H1 (cell line): Measurements from ENCODE around the gene AOPEP. TPM values are rescaled to one million over a fixed set of nuclear protein-coding genes. Genes with fewer than 3 reads are reported as not detected.

ENCODE experiments used
- CTCF ChIA-PET: fragments of 300-600 bp; sonication (Branson Sonifier 250); formaldehyde crosslinking; loops from one replicate; lab custom pipeline; 2021; ENCODE audit not compliant: partially characterized antibody; lab: Charles Lee
- POLR2A ChIA-PET: fragments of 300-600 bp; sonication (Branson Sonifier 250); formaldehyde crosslinking; loops from one replicate; lab custom pipeline; 2021; ENCODE audit warnings: inconsistent platforms; ENCODE audit not compliant: partially characterized antibody; lab: Charles Lee
- DNase-seq, 2 experiments: peaks; one replicate each; pipeline versions ENCODE4 v3.0.0 to v3.0.0-alpha.2; 2010 to 2022; ENCODE audit warnings: low spot score in 2 of 2, low read depth in 1 of 2, mixed read lengths in 1 of 2
- FAIRE-seq: peaks from 2 replicates; lab custom pipeline; 2011; peaks lifted over from hg19 to GRCh38; lab: Jason Lieb, UNC
- H2AFZ ChIP-seq: 2 replicates; pipeline ENCODE4 v1.8.1; 2012; ENCODE audit warnings: low read length, inconsistent platforms
- H2AK5ac ChIP-seq: 2 replicates; pipeline ENCODE4 v1.6.1; 2013; ENCODE audit warnings: low read depth, low read length
- H2BK120ac ChIP-seq: replicated peaks from 2 replicates; pipeline ENCODE3; 2013; ENCODE audit warnings: low read depth, low read length, inconsistent platforms
- H2BK12ac ChIP-seq: 2 replicates; pipeline ENCODE4 v1.6.1; 2013; ENCODE audit warnings: low read depth, low read length
- H2BK15ac ChIP-seq: 2 replicates; pipeline ENCODE4 v1.6.1; 2013; ENCODE audit warnings: low read length
- H2BK20ac ChIP-seq: 2 replicates; pipeline ENCODE4 v1.6.1; 2013; ENCODE audit warnings: low read length
- H2BK5ac ChIP-seq: 2 replicates; pipeline ENCODE4 v1.6.1; 2013; ENCODE audit warnings: low read depth, low read length
- H3K14ac ChIP-seq: 2 replicates; pipeline ENCODE4 v1.6.1; 2013; ENCODE audit warnings: inconsistent platforms; ENCODE audit not compliant: insufficient read length
- H3K18ac ChIP-seq: 2 replicates; pipeline ENCODE4 v1.6.1; 2013; ENCODE audit warnings: low read length; ENCODE audit errors: extremely low read depth
- H3K23ac ChIP-seq: 2 replicates; pipeline ENCODE4 v1.6.1; 2013; ENCODE audit warnings: inconsistent platforms; ENCODE audit not compliant: insufficient read length
- H3K23me2 ChIP-seq: 2 replicates; pipeline ENCODE4 v1.6.1; 2013; ENCODE audit warnings: low read depth, low read length
- H3K27ac ChIP-seq: 2 replicates; pipeline ENCODE4 v1.6.1; 2011; ENCODE audit warnings: low read depth, low read length, inconsistent platforms
- H3K27me3 ChIP-seq, 4 experiments: replicated peaks in 1 of 4; 1 replicate in 1 of 4; 2 replicates in 3 of 4; pipeline versions ENCODE4 v1.6.1 to v1.8.1; 2011 to 2013; ENCODE audit warnings: low read length in 3 of 4, mild to moderate bottlenecking in 3 of 4, inconsistent platforms in 2 of 4, mixed read lengths in 2 of 4, moderate library complexity in 1 of 4; ENCODE audit not compliant: control insufficient read depth in 3 of 4, insufficient read depth in 3 of 4; ENCODE audit errors: extremely low read depth in 1 of 4
- H3K36me3 ChIP-seq, 4 experiments: 2 replicates each; pipeline versions ENCODE4 v1.6.1 to v1.8.1; 2011 to 2013; ENCODE audit warnings: mild to moderate bottlenecking in 4 of 4, low read length in 3 of 4, moderate library complexity in 2 of 4, control low read depth in 1 of 4, inconsistent platforms in 1 of 4; ENCODE audit not compliant: insufficient read depth in 4 of 4, control insufficient read depth in 2 of 4
- H3K4ac ChIP-seq: replicated peaks from 2 replicates; pipeline ENCODE3; 2013; ENCODE audit warnings: low read length, low read depth, mixed read lengths, inconsistent platforms; ENCODE audit not compliant: insufficient read length
- H3K4me1 ChIP-seq, 4 experiments: replicated peaks in 1 of 4; 1 replicate in 1 of 4; 2 replicates in 3 of 4; pipeline versions ENCODE4 v1.6.1 to v1.8.1; 2011 to 2013; ENCODE audit warnings: low read length in 3 of 4, inconsistent platforms in 2 of 4, mixed read lengths in 1 of 4; ENCODE audit not compliant: insufficient read depth in 4 of 4, control insufficient read depth in 3 of 4
- H3K4me2 ChIP-seq, 2 experiments: 2 replicates each; pipeline versions ENCODE4 v1.6.1 to v1.8.1; 2011 to 2013; ENCODE audit warnings: low read depth in 2 of 2, low read length in 2 of 2, control low read depth in 1 of 2, inconsistent platforms in 1 of 2, mild to moderate bottlenecking in 1 of 2; ENCODE audit not compliant: insufficient read depth in 1 of 2
- H3K4me3 ChIP-seq, 4 experiments: fragments of 200-600, 300-600 bp in 1 of 4; sonication (generic), shearing (Covaris generic), sonication (Bioruptor Twin) in 1 of 4; 2 replicates each; pipeline versions ENCODE4 v1.5.1 to v1.8.1; 2011 to 2016; ENCODE audit warnings: low read length in 4 of 4, low read depth in 3 of 4, control low read depth in 2 of 4, inconsistent platforms in 2 of 4, mild to moderate bottlenecking in 2 of 4, mixed read lengths in 1 of 4, moderate library complexity in 1 of 4; ENCODE audit not compliant: insufficient read depth in 2 of 4; ENCODE audit errors: extremely low read depth in 1 of 4
- H3K56ac ChIP-seq: replicated peaks from 2 replicates; pipeline ENCODE3; 2013; ENCODE audit warnings: low read depth, mild to moderate bottlenecking, mixed read lengths, low read length, inconsistent platforms; ENCODE audit not compliant: insufficient read length
- H3K79me1 ChIP-seq: 2 replicates; pipeline ENCODE4 v1.6.1; 2013; ENCODE audit warnings: low read depth, low read length, control low read depth
- H3K79me2 ChIP-seq, 2 experiments: 2 replicates each; pipeline versions ENCODE4 v1.6.1 to v1.8.1; 2012 to 2013; ENCODE audit warnings: low read length in 2 of 2, mild to moderate bottlenecking in 2 of 2, inconsistent platforms in 1 of 2; ENCODE audit not compliant: insufficient read depth in 2 of 2, control insufficient read depth in 1 of 2
- H3K9ac ChIP-seq, 4 experiments: replicated peaks in 1 of 4; 1 replicate in 1 of 4; 2 replicates in 3 of 4; pipeline versions ENCODE4 v1.6.1 to v1.8.1; 2011 to 2013; ENCODE audit warnings: low read depth in 3 of 4, low read length in 3 of 4, control low read depth in 2 of 4, mild to moderate bottlenecking in 2 of 4, moderate library complexity in 2 of 4, inconsistent platforms in 1 of 4; ENCODE audit errors: extremely low read depth in 1 of 4
- H3K9me3 ChIP-seq, 2 experiments: 2 replicates each; pipeline versions ENCODE4 v1.6.1 to v1.8.1; 2012 to 2013; ENCODE audit warnings: mild to moderate bottlenecking in 2 of 2, moderate library complexity in 2 of 2, control low read depth in 1 of 2, inconsistent platforms in 1 of 2, low read depth in 1 of 2, low read length in 1 of 2, mixed read lengths in 1 of 2; ENCODE audit not compliant: insufficient read depth in 2 of 2
- H4K20me1 ChIP-seq, 2 experiments: replicated peaks in 1 of 2; 2 replicates each; pipeline versions ENCODE3 to v1.8.1; 2011 to 2013; ENCODE audit warnings: inconsistent platforms in 2 of 2, low read length in 2 of 2, mild to moderate bottlenecking in 1 of 2; ENCODE audit not compliant: insufficient read depth in 2 of 2, control insufficient read depth in 1 of 2
- H4K5ac ChIP-seq: 2 replicates; pipeline ENCODE4 v1.6.1; 2013; ENCODE audit warnings: low read length, low read depth, mixed read lengths, inconsistent platforms; ENCODE audit not compliant: insufficient read length
- H4K8ac ChIP-seq: 2 replicates; pipeline ENCODE4 v1.8.0; 2013; ENCODE audit warnings: mild to moderate bottlenecking, moderate library complexity, low read length, inconsistent platforms; ENCODE audit not compliant: insufficient read depth; ENCODE audit errors: extremely low read depth
- H4K91ac ChIP-seq: replicated peaks from 2 replicates; pipeline ENCODE3; 2013; ENCODE audit warnings: low read length, mixed read lengths, inconsistent platforms; ENCODE audit not compliant: insufficient read length
- BACH1 ChIP-seq: IDR thresholded peaks from 2 replicates; pipeline ENCODE4 v1.6.1; 2012; ENCODE audit warnings: low read length, improper control_type of control experiment
- GTF2F1 ChIP-seq: IDR thresholded peaks from 2 replicates; pipeline ENCODE4 v1.6.1; 2012; ENCODE audit warnings: low read depth, low read length, improper control_type of control experiment, borderline replicate concordance
- JUN ChIP-seq: IDR thresholded peaks from 2 replicates; pipeline ENCODE4 v1.6.1; 2011; ENCODE audit warnings: low read depth, mild to moderate bottlenecking, improper control_type of control experiment, low read length
- KDM5A ChIP-seq: fragments of 200-600 bp; IDR thresholded peaks from 2 replicates; pipeline ENCODE4 v1.7.1; 2012; ENCODE audit warnings: mild to moderate bottlenecking, low read length, inconsistent platforms, mixed read lengths
- SIRT6 ChIP-seq: IDR thresholded peaks from one replicate; pipeline ENCODE4 v1.7.1; 2012; ENCODE audit warnings: low read length, inconsistent platforms
- SP4 ChIP-seq: IDR thresholded peaks from 2 replicates; pipeline ENCODE4 v1.6.1; 2012; ENCODE audit warnings: low read length, inconsistent platforms
- SUZ12 ChIP-seq: fragments of 200-600 bp; sonication (generic); IDR thresholded peaks from 2 replicates; pipeline ENCODE4 v1.6.1; 2012; ENCODE audit warnings: mild to moderate bottlenecking, inconsistent platforms, low read length, moderate library complexity, mixed read lengths
- WGBS, 2 experiments: shearing (Covaris generic) in 1 of 2; methylation state at CpG; one replicate each; pipeline versions ENCODE4 v1.1.6 to v1.1.7; 2013 to 2015; ENCODE audit warnings: low lambda C conversion rate in 2 of 2, mixed read lengths in 2 of 2, inconsistent platforms in 1 of 2, low coverage in 1 of 2, missing lambda C conversion rate in 1 of 2; ENCODE audit not compliant: insufficient replicate concordance in 2 of 2, insufficient coverage in 1 of 2, insufficient read length in 1 of 2; ENCODE audit errors: extremely low coverage in 1 of 2, missing lambda C conversion rate in 1 of 2; 5-methylcytosine and 5-hydroxymethylcytosine counted together
- polyA plus RNA-seq, 7 experiments: library from polyadenylated mRNA; depleted of rRNA in 3 of 7; stranded (reverse) in 5 of 7; unstranded in 2 of 7; fragments of >200 nt in 5 of 7; fragments of 200-250 nt in 2 of 7; gene quantifications; 1 replicate in 5 of 7; 2 replicates in 1 of 7; 4 replicates in 1 of 7; pipeline versions ENCODE4 v1.2.1 to v1.2.3, GENCODE V29; 2011 to 2013; ENCODE audit warnings: missing spikeins in 2 of 7, mixed read lengths in 2 of 7
- total RNA-seq: library from RNA; stranded (reverse); fragmentation: NEBNext Ultra II Directional; extraction: Animal tissue kit (Norgen Biotek cat#: 25700); gene quantifications from 2 replicates; pipeline ENCODE4 v1.2.1, GENCODE V29; 2021
- TF ChIP-seq, protein P1 (sequence below): IDR thresholded peaks from 2 replicates; pipeline ENCODE4 v1.6.1; 2011; ENCODE audit warnings: low read length, improper control_type of control experiment

AOPEP gene
- total and polyA plus RNA-seq, 2 of the 8 experiments (the other 6 are each of a cell fraction or from before 2014, with no cell fraction given): 6.1 to 14.3 TPM

DNA sequence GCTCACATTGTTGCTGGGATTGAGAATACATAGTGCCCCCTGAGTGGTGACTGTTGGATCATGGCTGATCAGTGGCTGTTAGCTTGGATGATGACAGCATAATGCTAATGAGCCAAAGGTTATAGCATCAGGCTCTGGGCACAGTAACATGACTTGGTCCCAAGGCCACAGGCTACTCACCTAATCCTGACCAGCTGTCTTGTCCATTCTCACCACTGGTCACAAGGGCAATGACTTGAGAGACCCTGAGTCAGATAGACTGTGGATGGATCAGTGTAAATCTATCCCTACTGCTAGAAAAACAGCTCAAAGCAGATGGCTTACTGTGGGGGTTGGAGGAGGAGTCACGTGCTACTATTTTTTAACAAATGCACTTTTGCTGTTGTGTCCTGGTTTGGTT is 74.7 kb downstream of the AOPEP start:
- H2AK5ac ChIP-seq: no peak overlapping the region
- H3K4me3 ChIP-seq: no peak overlapping the region
- no peak overlapping the region for H3K56ac ChIP-seq
- H2AFZ ChIP-seq: no peak overlapping the region
- H4K20me1 ChIP-seq: peaks cover 0 to 3% of the 10 kb centered on the region in 2 experiments
- H2BK12ac ChIP-seq: no peak overlapping the region
- H3K4me1 ChIP-seq: no peaks in the 10 kb centered on the region
- no peak for FAIRE-seq
- H3K27ac ChIP-seq: no peak overlapping the region
- no peak for DNase-seq
- H3K23me2 ChIP-seq: no peaks in the 10 kb centered on the region
- H3K14ac ChIP-seq: no peak overlapping the region
- no peaks in the 10 kb centered on the region; the same call in 1 of the 2 replicates for H3K79me1 ChIP-seq
- no peak overlapping the region for H4K91ac ChIP-seq
- no peaks in the 10 kb centered on the region for H3K27me3 ChIP-seq
- H4K8ac ChIP-seq: no peak overlapping the region
- ChIA-PET POLR2A (interaction anchor here (0.6 to 1.5 kb wide), 2 partner anchors 9 to 454 kb away, joined by 3 to 5 read pairs; no protein-coding TSS in a partner anchor), CTCF (interaction anchor here (1.0 kb wide), 2 partner anchors 133 to 243 kb away, joined by 3 read pairs; no protein-coding TSS in a partner anchor)
- H2BK120ac ChIP-seq: no peak overlapping the region
- no peak overlapping the region for H3K4ac ChIP-seq
- no peak overlapping the region for H4K5ac ChIP-seq
- H3K4me2 ChIP-seq: no peak overlapping the region
- no peak overlapping the region for H3K9ac ChIP-seq
- no peak overlapping the region for H3K18ac ChIP-seq
- 93% methylated on average over 1 of the region's 1 CpG; no CpG with 5 or more reads in 1 of the 2 experiments for WGBS, 2 experiments
- no peak overlapping the region for H2BK5ac ChIP-seq
- no peak overlapping the region for H2BK20ac ChIP-seq
- no peak overlapping the region for H2BK15ac ChIP-seq
- no peaks in the 10 kb centered on the region for H3K79me2 ChIP-seq
- no peaks in the 10 kb centered on the region for H3K9me3 ChIP-seq
- H3K23ac ChIP-seq: no peak overlapping the region
- peaks cover 0 to 6% (median 0%) of the 10 kb centered on the region in 4 experiments; a peak in 1 of 8 replicates for H3K36me3 ChIP-seq
- TF ChIP-seq GTF2F1 (no peak), BACH1 (no peak), SUZ12 (no peak), JUN (no peak), KDM5A (no peak), SP4 (no peak), SIRT6 (no peak)
- TF ChIP-seq, protein P1, sequence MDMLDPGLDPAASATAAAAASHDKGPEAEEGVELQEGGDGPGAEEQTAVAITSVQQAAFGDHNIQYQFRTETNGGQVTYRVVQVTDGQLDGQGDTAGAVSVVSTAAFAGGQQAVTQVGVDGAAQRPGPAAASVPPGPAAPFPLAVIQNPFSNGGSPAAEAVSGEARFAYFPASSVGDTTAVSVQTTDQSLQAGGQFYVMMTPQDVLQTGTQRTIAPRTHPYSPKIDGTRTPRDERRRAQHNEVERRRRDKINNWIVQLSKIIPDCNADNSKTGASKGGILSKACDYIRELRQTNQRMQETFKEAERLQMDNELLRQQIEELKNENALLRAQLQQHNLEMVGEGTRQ: no peak
- TF ChIP-seq, all 59 proteins: peak for 0
